HepG2 (cell line): Measurements from ENCODE around the gene B4GALT7. TPM values are rescaled to one million over a fixed set of nuclear protein-coding genes. Genes with fewer than 3 reads are reported as not detected.
A peak's percentile ranks its signal among the peaks of the same experiment; 100 is the strongest.

ENCODE experiments used
- ARNT2 ChIP-seq: sonication (generic); formaldehyde crosslinking; IDR thresholded peaks from 2 replicates; pipeline ENCODE4 v1.8.0; 2022; ENCODE audit warnings: mild to moderate bottlenecking, low read depth, missing genetic modification reagents, moderate library complexity
- FOXC1 ChIP-seq: sonication (generic); formaldehyde crosslinking; IDR thresholded peaks from 2 replicates; pipeline ENCODE4 v1.8.0; 2022; ENCODE audit warnings: mild to moderate bottlenecking, missing genetic modification reagents, borderline replicate concordance
- FOXP4 ChIP-seq: sonication (generic); formaldehyde crosslinking; IDR thresholded peaks from 2 replicates; pipeline ENCODE4 v1.4.0; 2020; ENCODE audit warnings: missing genetic modification reagents
- HNRNPL ChIP-seq: fragments of 200-400 bp; formaldehyde crosslinking; IDR thresholded peaks from 2 replicates; pipeline ENCODE4 v1.6.1; 2017; ENCODE audit warnings: mild to moderate bottlenecking, low read depth, low read length
- JUNB ChIP-seq: sonication (generic); formaldehyde crosslinking; IDR thresholded peaks from 2 replicates; pipeline ENCODE4 v1.8.0; 2022; ENCODE audit warnings: missing genetic modification reagents, mild to moderate bottlenecking, borderline replicate concordance
- NFRKB ChIP-seq: fragments of 450-650 bp; IDR thresholded peaks from 2 replicates; pipeline ENCODE4 v1.6.1; 2017
- RORA ChIP-seq: sonication (generic); formaldehyde crosslinking; IDR thresholded peaks from 2 replicates; pipeline ENCODE4 v1.5.0; 2020; ENCODE audit warnings: mild to moderate bottlenecking, missing genetic modification reagents, moderate library complexity
- SIX1 ChIP-seq: sonication (generic); formaldehyde crosslinking; IDR thresholded peaks from 2 replicates; pipeline ENCODE4 v1.4.0; 2020; ENCODE audit warnings: missing genetic modification reagents, borderline replicate concordance
- SMC3 ChIP-seq: IDR thresholded peaks from 2 replicates; pipeline ENCODE4 v1.6.1; 2011; ENCODE audit warnings: low read length, improper control_type of control experiment
- U2AF2 ChIP-seq: fragments of 200-400 bp; formaldehyde crosslinking; IDR thresholded peaks from 2 replicates; pipeline ENCODE4 v1.6.1; 2017; ENCODE audit warnings: low read depth, mild to moderate bottlenecking, low read length
- ZNF235 ChIP-seq: sonication (generic); formaldehyde crosslinking; IDR thresholded peaks from 2 replicates; pipeline ENCODE4 v1.8.1; 2023; ENCODE audit warnings: mild to moderate bottlenecking, missing genetic modification reagents, borderline replicate concordance
- ZNF24 ChIP-seq: fragments of 450-650 bp; IDR thresholded peaks from 2 replicates; pipeline ENCODE4 v1.6.1; 2017; ENCODE audit warnings: antibody characterized with exemption, mild to moderate bottlenecking
- ZNF614 ChIP-seq: IDR thresholded peaks from 2 replicates; pipeline ENCODE4 v1.6.1; 2018; ENCODE audit warnings: missing biosample characterization, missing genetic modification reagents, inconsistent platforms, borderline replicate concordance
- ZNF780A ChIP-seq: sonication (generic); formaldehyde crosslinking; IDR thresholded peaks from 2 replicates; pipeline ENCODE4 v1.8.0; 2022; ENCODE audit warnings: mild to moderate bottlenecking, missing genetic modification reagents, moderate library complexity
- polyA plus RNA-seq, 8 experiments: library from polyadenylated mRNA; depleted of rRNA in 3 of 8; stranded (reverse) in 7 of 8; unstranded in 1 of 8; fragments of >200 nt; fragmentation: Illumina TruSeq in 4 of 8; extraction: Trizol in 4 of 8; gene quantifications; 2 replicates each; pipeline versions ENCODE4 v1.2.1 to v1.2.3, GENCODE V29; 2011 to 2016; ENCODE audit warnings: low read depth in 4 of 8, missing spikeins in 1 of 8, mixed read lengths in 1 of 8; ENCODE audit not compliant: insufficient read depth in 1 of 8
- total RNA-seq, 5 experiments: library from RNA; depleted of rRNA; stranded (reverse); fragments of >200 nt; fragmentation: Illumina TruSeq; extraction: Trizol; gene quantifications; 2 replicates each; pipeline ENCODE4 v1.2.3, GENCODE V29; 2016; ENCODE audit warnings: low read depth in 1 of 5
- TF ChIP-seq, protein P1 (sequence below): sonication (generic); formaldehyde crosslinking; IDR thresholded peaks from 2 replicates; pipeline ENCODE4 v1.8.0; 2022; ENCODE audit warnings: missing genetic modification reagents, mild to moderate bottlenecking, inconsistent platforms, borderline replicate concordance
- TF ChIP-seq, protein P2 (sequence below): fragments of 450-650 bp; IDR thresholded peaks from 2 replicates; pipeline ENCODE4 v1.6.1; 2017; ENCODE audit warnings: mild to moderate bottlenecking
- TF ChIP-seq, protein P3 (sequence below): sonication (generic); formaldehyde crosslinking; IDR thresholded peaks from 2 replicates; pipeline ENCODE4 v1.9.0; 2021; ENCODE audit warnings: missing genetic modification reagents, mild to moderate bottlenecking, borderline replicate concordance
- TF ChIP-seq, protein P4 (sequence below): sonication (generic); formaldehyde crosslinking; IDR thresholded peaks from 2 replicates; pipeline ENCODE4 v1.4.0; 2020; ENCODE audit warnings: missing genetic modification reagents

The B4GALT7 gene
- total and polyA plus RNA-seq, 2 of the 13 experiments (the other 11 are each of a cell fraction or from before 2014, with no cell fraction given): 16.4 to 20.5 TPM

GRCh38 chr5:177554474-177555111, 45.3 kb upstream of the B4GALT7 start, which contains the start of gene FAM193B (continued):
- TF ChIP-seq ZNF780A (no peak), SMC3 (no peak), ARNT2 (CRISPR knock-in tag) (no peak), HNRNPL (no peak), ZNF235 (CRISPR knock-in tag) (no peak), ZNF614 (CRISPR knock-in tag) (no peak), FOXP4 (CRISPR knock-in tag) (peak; percentile 53; the same call in 1 of the 2 replicates), ZNF24 (no peak), JUNB (no peak), FOXC1 (CRISPR knock-in tag) (no peak), NFRKB (no peak), SIX1 (CRISPR knock-in tag) (no peak), RORA (CRISPR knock-in tag) (no peak), U2AF2 (no peak)
- TF ChIP-seq, protein P1, sequence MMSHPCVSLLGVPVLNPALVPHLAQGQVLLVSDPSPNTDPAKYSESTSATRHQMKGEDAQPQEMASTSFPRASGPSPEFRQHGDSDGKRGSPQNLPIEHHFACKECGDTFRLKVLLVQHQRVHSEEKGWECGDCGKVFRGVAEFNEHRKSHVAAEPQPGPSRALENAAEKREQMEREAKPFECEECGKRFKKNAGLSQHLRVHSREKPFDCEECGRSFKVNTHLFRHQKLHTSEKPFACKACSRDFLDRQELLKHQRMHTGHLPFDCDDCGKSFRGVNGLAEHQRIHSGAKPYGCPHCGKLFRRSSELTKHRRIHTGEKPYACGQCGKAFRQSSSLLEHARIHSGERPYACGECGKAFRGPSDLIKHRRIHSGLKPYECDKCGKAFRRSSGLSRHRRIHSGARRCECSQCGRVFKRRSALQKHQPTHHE (CRISPR knock-in tag): no peak
- TF ChIP-seq, protein P2, sequence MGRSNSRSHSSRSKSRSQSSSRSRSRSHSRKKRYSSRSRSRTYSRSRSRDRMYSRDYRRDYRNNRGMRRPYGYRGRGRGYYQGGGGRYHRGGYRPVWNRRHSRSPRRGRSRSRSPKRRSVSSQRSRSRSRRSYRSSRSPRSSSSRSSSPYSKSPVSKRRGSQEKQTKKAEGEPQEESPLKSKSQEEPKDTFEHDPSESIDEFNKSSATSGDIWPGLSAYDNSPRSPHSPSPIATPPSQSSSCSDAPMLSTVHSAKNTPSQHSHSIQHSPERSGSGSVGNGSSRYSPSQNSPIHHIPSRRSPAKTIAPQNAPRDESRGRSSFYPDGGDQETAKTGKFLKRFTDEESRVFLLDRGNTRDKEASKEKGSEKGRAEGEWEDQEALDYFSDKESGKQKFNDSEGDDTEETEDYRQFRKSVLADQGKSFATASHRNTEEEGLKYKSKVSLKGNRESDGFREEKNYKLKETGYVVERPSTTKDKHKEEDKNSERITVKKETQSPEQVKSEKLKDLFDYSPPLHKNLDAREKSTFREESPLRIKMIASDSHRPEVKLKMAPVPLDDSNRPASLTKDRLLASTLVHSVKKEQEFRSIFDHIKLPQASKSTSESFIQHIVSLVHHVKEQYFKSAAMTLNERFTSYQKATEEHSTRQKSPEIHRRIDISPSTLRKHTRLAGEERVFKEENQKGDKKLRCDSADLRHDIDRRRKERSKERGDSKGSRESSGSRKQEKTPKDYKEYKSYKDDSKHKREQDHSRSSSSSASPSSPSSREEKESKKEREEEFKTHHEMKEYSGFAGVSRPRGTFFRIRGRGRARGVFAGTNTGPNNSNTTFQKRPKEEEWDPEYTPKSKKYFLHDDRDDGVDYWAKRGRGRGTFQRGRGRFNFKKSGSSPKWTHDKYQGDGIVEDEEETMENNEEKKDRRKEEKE: no peak
- TF ChIP-seq, protein P3, sequence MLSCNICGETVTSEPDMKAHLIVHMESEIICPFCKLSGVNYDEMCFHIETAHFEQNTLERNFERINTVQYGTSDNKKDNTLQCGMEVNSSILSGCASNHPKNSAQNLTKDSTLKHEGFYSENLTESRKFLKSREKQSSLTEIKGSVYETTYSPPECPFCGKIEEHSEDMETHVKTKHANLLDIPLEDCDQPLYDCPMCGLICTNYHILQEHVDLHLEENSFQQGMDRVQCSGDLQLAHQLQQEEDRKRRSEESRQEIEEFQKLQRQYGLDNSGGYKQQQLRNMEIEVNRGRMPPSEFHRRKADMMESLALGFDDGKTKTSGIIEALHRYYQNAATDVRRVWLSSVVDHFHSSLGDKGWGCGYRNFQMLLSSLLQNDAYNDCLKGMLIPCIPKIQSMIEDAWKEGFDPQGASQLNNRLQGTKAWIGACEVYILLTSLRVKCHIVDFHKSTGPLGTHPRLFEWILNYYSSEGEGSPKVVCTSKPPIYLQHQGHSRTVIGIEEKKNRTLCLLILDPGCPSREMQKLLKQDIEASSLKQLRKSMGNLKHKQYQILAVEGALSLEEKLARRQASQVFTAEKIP (CRISPR knock-in tag): no peak
- TF ChIP-seq, protein P4, sequence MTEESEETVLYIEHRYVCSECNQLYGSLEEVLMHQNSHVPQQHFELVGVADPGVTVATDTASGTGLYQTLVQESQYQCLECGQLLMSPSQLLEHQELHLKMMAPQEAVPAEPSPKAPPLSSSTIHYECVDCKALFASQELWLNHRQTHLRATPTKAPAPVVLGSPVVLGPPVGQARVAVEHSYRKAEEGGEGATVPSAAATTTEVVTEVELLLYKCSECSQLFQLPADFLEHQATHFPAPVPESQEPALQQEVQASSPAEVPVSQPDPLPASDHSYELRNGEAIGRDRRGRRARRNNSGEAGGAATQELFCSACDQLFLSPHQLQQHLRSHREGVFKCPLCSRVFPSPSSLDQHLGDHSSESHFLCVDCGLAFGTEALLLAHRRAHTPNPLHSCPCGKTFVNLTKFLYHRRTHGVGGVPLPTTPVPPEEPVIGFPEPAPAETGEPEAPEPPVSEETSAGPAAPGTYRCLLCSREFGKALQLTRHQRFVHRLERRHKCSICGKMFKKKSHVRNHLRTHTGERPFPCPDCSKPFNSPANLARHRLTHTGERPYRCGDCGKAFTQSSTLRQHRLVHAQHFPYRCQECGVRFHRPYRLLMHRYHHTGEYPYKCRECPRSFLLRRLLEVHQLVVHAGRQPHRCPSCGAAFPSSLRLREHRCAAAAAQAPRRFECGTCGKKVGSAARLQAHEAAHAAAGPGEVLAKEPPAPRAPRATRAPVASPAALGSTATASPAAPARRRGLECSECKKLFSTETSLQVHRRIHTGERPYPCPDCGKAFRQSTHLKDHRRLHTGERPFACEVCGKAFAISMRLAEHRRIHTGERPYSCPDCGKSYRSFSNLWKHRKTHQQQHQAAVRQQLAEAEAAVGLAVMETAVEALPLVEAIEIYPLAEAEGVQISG (CRISPR knock-in tag): peak; percentile 91
